Measurements from ENCODE around the gene ZFYVE9. TPM values are rescaled to one million over a fixed set of nuclear protein-coding genes. Genes with fewer than 3 reads are reported as not detected.

Gene ZFYVE9
- total and polyA plus RNA-seq, 4 donors: 38.9 to 96.7 (median 46.1) TPM

DNA sequence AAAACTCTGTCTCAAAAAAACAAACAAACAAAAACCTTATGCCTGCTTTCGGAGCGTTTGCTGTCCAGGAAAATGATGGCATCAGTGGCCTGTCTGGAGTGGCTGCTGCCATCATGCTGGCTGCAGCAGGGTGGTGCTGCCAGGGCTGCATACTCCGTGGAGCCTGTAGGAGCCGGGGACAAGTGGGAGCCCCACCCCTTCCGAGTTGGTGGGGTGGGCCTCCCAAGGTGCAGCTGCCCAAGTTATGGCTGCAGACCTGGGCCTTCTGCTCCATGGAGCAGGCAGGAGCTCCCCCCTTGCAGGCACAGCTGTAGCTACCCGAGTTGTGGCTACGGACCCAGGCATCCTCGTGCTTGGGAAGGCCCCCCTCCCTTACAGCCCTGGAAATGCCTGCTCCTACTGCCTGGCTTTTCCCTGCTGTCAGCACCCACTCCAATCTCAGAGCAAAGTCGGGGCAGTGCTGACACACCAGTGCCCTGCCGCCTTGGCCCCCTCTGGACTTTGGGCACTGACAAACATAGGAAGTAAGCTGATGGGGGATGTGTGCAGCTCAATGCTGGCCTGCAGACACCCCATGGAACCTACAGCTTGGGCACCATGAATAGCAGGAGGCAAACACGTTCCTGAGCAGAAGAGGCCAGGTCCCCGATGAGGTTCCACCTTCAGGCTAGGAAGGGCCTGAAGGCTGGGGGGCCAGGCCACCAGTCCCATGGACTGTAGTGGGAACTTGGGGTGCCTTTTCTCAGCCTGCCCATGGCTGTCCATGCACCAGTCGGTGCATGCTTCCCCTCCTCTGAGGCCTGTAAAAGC, 163.7 kb downstream of the ZFYVE9 start:
- Histone ChIP-seq H3K27ac (ENCODE audit: low read depth, low read length) (no peak overlapping the region), H3K4me1 (ENCODE audit: control insufficient read depth, insufficient read depth, low read length) (no peaks in the 10 kb centered on the region), H3K36me3 (ENCODE audit: control insufficient read depth, insufficient read depth, low read length) (peaks cover 31% of the 10 kb centered on the region), H3K27me3 (ENCODE audit: control insufficient read depth, insufficient read depth, low read length) (no peaks in the 10 kb centered on the region), H3K9me3 (ENCODE audit: control insufficient read depth, insufficient read depth, low read length) (no peaks in the 10 kb centered on the region), H3K4me3 (ENCODE audit: low read depth, low read length) (no peak overlapping the region)
- no peak for DNase-seq (ENCODE audit: low read depth in 4 of 6, low spot score in 6 of 6)
- WGBS (ENCODE audit: insufficient coverage): 94% methylated on average over 12 of the region's 13 CpGs

DNA sequence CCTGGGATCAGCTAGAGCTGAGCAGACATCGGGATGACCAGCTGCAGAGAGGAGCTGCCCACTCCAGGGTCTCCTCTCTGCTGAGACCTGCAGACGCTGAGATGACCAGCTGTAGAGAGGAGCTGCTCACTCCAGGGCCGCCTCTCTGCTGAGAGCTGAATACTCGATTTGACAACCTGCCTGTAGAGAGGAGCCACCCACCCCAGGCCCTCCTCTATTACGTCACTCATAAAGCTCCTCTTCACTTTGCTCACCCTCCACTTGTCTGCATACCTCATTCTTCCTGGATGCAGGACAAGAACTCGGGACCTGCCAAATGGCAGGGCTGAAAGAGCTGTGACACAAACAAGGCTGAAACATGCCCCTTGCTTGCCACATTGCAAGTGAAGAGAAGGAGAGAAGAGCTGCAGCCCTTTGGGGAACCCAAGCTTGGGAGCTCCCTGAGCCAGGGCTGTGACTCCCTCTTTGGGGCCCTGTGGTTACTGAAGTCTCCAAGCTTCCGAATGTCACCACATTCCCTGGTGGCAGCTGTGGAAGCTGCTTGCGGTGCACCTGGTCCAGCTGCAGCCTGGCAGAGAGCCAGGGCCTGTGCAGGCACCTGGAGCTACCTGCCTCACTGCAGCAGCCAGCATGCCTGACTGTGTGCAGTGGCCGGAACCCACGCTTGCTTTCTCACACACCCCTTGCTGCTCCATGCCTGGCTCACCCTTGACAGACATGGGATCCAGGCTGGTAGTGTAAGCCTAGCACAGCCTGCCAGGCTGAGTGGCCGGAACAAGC, 164.5 kb downstream of the ZFYVE9 start:
- 92% methylated on average over 11 of the region's 11 CpGs for WGBS (ENCODE audit: insufficient coverage)
- no peaks in the 10 kb centered on the region for H3K9me3 ChIP-seq (ENCODE audit: control insufficient read depth, insufficient read depth, low read length)
- no peak for DNase-seq (ENCODE audit: low read depth in 4 of 6, low spot score in 6 of 6)
- no peak overlapping the region for H3K4me3 ChIP-seq (ENCODE audit: low read depth, low read length)
- H3K27ac ChIP-seq (ENCODE audit: low read depth, low read length): no peak overlapping the region
- H3K4me1 ChIP-seq (ENCODE audit: control insufficient read depth, insufficient read depth, low read length): no peaks in the 10 kb centered on the region
- no peaks in the 10 kb centered on the region for H3K27me3 ChIP-seq (ENCODE audit: control insufficient read depth, insufficient read depth, low read length)
- peaks cover 27% of the 10 kb centered on the region for H3K36me3 ChIP-seq (ENCODE audit: control insufficient read depth, insufficient read depth, low read length)

DNA sequence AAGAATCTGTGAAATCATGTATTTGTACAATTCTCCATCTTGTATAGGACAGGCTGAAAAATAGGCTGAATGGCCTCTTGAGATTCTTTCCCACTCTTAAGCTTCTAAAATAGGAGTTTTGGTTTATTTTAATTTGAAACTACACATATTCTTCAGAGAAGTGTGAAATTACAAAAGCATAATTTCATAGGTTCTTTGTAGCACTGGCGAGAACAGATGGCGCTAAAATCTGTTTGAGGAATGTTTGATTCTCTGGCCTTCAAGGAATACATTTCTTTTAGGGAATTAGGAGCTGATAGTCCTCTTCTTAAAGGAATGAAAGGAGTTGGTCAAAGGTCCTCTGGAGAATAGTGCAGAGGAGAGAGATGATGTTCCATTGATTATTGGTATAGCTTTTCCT, 179.2 kb downstream of the ZFYVE9 start:
- Histone ChIP-seq H3K36me3 (ENCODE audit: control insufficient read depth, insufficient read depth, low read length) (peaks cover 3% of the 10 kb centered on the region), H3K4me3 (ENCODE audit: low read depth, low read length) (no peak overlapping the region), H3K27ac (ENCODE audit: low read depth, low read length) (no peak overlapping the region), H3K9me3 (ENCODE audit: control insufficient read depth, insufficient read depth, low read length) (no peaks in the 10 kb centered on the region), H3K27me3 (ENCODE audit: control insufficient read depth, insufficient read depth, low read length) (no peaks in the 10 kb centered on the region), H3K4me1 (ENCODE audit: control insufficient read depth, insufficient read depth, low read length) (no peaks in the 10 kb centered on the region)
- WGBS (ENCODE audit: insufficient coverage): 100% methylated on average over 2 of the region's 2 CpGs
- peak in 1 of 6 donors; percentile 73 for DNase-seq (ENCODE audit: low read depth in 4 of 6, low spot score in 6 of 6)

DNA sequence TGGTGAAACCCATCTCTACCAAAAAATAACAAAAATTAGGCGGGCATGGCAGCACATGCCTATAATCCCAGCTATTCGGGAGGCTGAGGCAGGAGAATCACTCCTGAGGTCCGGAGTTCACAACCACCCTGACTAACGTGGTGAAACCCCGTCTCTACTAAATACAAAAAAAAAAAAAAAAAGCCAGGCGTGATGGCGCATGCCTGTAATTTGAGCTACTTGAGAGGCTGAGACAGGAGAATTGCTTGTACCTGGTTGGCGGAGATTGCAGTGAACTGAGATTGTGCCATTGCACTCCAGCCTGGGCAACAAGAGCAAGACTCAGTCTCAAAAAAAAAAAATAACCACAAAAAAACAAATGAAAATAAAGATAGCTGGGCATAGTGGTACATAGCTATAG, 181.8 kb downstream of the ZFYVE9 start:
- WGBS (ENCODE audit: insufficient coverage): 94% methylated on average over 2 of the region's 8 CpGs
- Histone ChIP-seq H3K27me3 (ENCODE audit: control insufficient read depth, insufficient read depth, low read length) (no peaks in the 10 kb centered on the region), H3K4me3 (ENCODE audit: low read depth, low read length) (no peak overlapping the region), H3K9me3 (ENCODE audit: control insufficient read depth, insufficient read depth, low read length) (no peaks in the 10 kb centered on the region), H3K36me3 (ENCODE audit: control insufficient read depth, insufficient read depth, low read length) (peaks cover 6% of the 10 kb centered on the region), H3K27ac (ENCODE audit: low read depth, low read length) (no peak overlapping the region), H3K4me1 (ENCODE audit: control insufficient read depth, insufficient read depth, low read length) (no peaks in the 10 kb centered on the region)
- DNase-seq (ENCODE audit: low read depth in 4 of 6, low spot score in 6 of 6): no peak

DNA sequence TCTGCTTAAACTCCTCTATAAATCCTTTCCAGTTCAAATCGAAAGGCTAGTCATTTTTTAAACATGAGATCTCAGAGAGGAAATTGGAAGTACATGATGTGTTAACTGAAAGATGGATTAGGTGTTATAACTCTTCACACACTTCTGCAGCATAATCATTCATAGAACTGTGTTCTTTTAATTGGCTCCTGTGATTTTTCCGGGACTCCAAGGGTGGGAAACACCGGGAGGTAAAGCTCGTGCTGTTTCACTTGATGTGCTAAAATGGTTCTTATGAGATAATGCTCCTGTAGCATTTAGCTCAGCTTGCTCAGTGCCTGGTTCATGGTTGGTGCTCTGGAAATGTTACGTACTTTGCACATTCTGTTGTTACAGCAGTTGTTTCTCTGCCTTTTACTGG, 183.9 kb downstream of the ZFYVE9 start:
- no peak overlapping the region for H3K27ac ChIP-seq (ENCODE audit: low read depth, low read length)
- no peaks in the 10 kb centered on the region for H3K27me3 ChIP-seq (ENCODE audit: control insufficient read depth, insufficient read depth, low read length)
- H3K9me3 ChIP-seq (ENCODE audit: control insufficient read depth, insufficient read depth, low read length): no peaks in the 10 kb centered on the region
- no peak overlapping the region for H3K4me3 ChIP-seq (ENCODE audit: low read depth, low read length)
- WGBS (ENCODE audit: insufficient coverage): 75% methylated on average over 3 of the region's 5 CpGs
- DNase-seq (ENCODE audit: low read depth in 4 of 6, low spot score in 6 of 6): peak in 1 of 6 donors; percentile 68
- peaks cover 6% of the 10 kb centered on the region for H3K36me3 ChIP-seq (ENCODE audit: control insufficient read depth, insufficient read depth, low read length)
- H3K4me1 ChIP-seq (ENCODE audit: control insufficient read depth, insufficient read depth, low read length): no peaks in the 10 kb centered on the region

GRCh38 chr1:52328615-52329014, 186.7 kb downstream of the ZFYVE9 start:
- no peak overlapping the region for H3K4me3 ChIP-seq (ENCODE audit: low read depth, low read length)

GRCh38 chr1:52332411-52332810, 190.5 kb downstream of the ZFYVE9 start:
- Histone ChIP-seq H3K27me3 (ENCODE audit: control insufficient read depth, insufficient read depth, low read length) (no peaks in the 10 kb centered on the region), H3K36me3 (ENCODE audit: control insufficient read depth, insufficient read depth, low read length) (peaks cover 4% of the 10 kb centered on the region), H3K9me3 (ENCODE audit: control insufficient read depth, insufficient read depth, low read length) (no peaks in the 10 kb centered on the region), H3K4me3 (ENCODE audit: low read depth, low read length) (no peak overlapping the region), H3K4me1 (ENCODE audit: control insufficient read depth, insufficient read depth, low read length) (no peaks in the 10 kb centered on the region), H3K27ac (ENCODE audit: low read depth, low read length) (no peak overlapping the region)
- DNase-seq (ENCODE audit: low read depth in 4 of 6, low spot score in 6 of 6): no peak
- WGBS (ENCODE audit: insufficient coverage): 100% methylated on average over 1 of the region's 1 CpG

More at GRCh38 chr1:52328615-52329014, 186.7 kb downstream of the ZFYVE9 start:
- H3K27ac ChIP-seq (ENCODE audit: low read depth, low read length): no peak overlapping the region
- H3K9me3 ChIP-seq (ENCODE audit: control insufficient read depth, insufficient read depth, low read length): no peaks in the 10 kb centered on the region
- WGBS (ENCODE audit: insufficient coverage): no CpG with 5 or more reads among the region's 1 CpG
- no peaks in the 10 kb centered on the region for H3K4me1 ChIP-seq (ENCODE audit: control insufficient read depth, insufficient read depth, low read length)
- no peaks in the 10 kb centered on the region for H3K27me3 ChIP-seq (ENCODE audit: control insufficient read depth, insufficient read depth, low read length)
- no peak for DNase-seq (ENCODE audit: low read depth in 4 of 6, low spot score in 6 of 6)
- peaks cover 6% of the 10 kb centered on the region for H3K36me3 ChIP-seq (ENCODE audit: control insufficient read depth, insufficient read depth, low read length)

DNA sequence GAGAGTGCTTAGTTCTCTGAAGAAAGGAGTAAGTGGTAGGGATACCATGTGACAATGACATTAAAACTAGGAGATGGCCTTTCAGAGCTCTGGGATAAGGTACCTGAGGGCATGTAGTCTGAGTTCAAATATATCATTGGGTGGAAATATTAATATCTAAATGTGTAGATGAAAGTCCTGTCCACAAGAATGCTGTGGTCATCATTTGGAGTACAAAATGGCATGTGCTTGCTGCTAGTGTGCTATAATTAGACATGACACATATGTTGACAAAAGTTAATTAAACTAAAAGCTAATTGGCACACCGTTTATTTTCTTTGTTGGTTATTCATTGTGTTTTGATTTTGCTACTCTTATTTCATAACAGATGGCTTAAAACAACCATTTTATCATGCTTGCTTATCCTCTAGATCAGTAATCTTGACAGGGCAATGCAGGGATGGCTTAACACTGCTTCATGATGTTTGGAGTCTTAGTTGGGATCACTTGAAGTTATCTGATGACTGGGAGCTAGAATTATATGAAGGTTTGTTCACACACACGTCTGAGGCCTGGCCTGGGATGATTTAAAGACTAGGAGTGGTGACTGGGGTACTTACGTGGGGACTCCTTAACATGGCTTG, 193.1 kb downstream of the ZFYVE9 start:
- H3K27me3 ChIP-seq (ENCODE audit: control insufficient read depth, insufficient read depth, low read length): no peaks in the 10 kb centered on the region
- 60% methylated on average over 1 of the region's 3 CpGs for WGBS (ENCODE audit: insufficient coverage)

GRCh38 chr1:52337439-52337838, 195.6 kb downstream of the ZFYVE9 start:
- no peaks in the 10 kb centered on the region for H3K27me3 ChIP-seq (ENCODE audit: control insufficient read depth, insufficient read depth, low read length)

More for the DNA sequence above, 193.1 kb downstream of the ZFYVE9 start:
- no peak overlapping the region for H3K27ac ChIP-seq (ENCODE audit: low read depth, low read length)
- H3K36me3 ChIP-seq (ENCODE audit: control insufficient read depth, insufficient read depth, low read length): peaks cover 7% of the 10 kb centered on the region
- DNase-seq (ENCODE audit: low read depth in 4 of 6, low spot score in 6 of 6): no peak
- H3K9me3 ChIP-seq (ENCODE audit: control insufficient read depth, insufficient read depth, low read length): no peaks in the 10 kb centered on the region
- H3K4me1 ChIP-seq (ENCODE audit: control insufficient read depth, insufficient read depth, low read length): no peaks in the 10 kb centered on the region
- no peak overlapping the region for H3K4me3 ChIP-seq (ENCODE audit: low read depth, low read length)

More at GRCh38 chr1:52337439-52337838, 195.6 kb downstream of the ZFYVE9 start:
- no peak overlapping the region for H3K27ac ChIP-seq (ENCODE audit: low read depth, low read length)
- DNase-seq (ENCODE audit: low read depth in 4 of 6, low spot score in 6 of 6): no peak
- no peaks in the 10 kb centered on the region for H3K4me1 ChIP-seq (ENCODE audit: control insufficient read depth, insufficient read depth, low read length)
- peaks cover 15% of the 10 kb centered on the region for H3K36me3 ChIP-seq (ENCODE audit: control insufficient read depth, insufficient read depth, low read length)
- H3K4me3 ChIP-seq (ENCODE audit: low read depth, low read length): no peak overlapping the region
- WGBS (ENCODE audit: insufficient coverage): 86% methylated on average over 2 of the region's 2 CpGs
- H3K9me3 ChIP-seq (ENCODE audit: control insufficient read depth, insufficient read depth, low read length): no peaks in the 10 kb centered on the region

All from spinal cord (tissue), 10 donors.